IPS-11a (cell line): Measurements from ENCODE around the gene SYNGR1.
"Not testable (repeated sequence)": the region's sequence is repeated elsewhere in the genome, so short reads cannot be mapped to it uniquely, and the experiment has no call there.

Experiments used
- H3K4me3 ChIP-seq: one replicate; pipeline ENCODE4 v1.5.1; 2013; ENCODE audit warnings: low read depth, low read length, control low read depth

SYNGR1 gene

DNA sequence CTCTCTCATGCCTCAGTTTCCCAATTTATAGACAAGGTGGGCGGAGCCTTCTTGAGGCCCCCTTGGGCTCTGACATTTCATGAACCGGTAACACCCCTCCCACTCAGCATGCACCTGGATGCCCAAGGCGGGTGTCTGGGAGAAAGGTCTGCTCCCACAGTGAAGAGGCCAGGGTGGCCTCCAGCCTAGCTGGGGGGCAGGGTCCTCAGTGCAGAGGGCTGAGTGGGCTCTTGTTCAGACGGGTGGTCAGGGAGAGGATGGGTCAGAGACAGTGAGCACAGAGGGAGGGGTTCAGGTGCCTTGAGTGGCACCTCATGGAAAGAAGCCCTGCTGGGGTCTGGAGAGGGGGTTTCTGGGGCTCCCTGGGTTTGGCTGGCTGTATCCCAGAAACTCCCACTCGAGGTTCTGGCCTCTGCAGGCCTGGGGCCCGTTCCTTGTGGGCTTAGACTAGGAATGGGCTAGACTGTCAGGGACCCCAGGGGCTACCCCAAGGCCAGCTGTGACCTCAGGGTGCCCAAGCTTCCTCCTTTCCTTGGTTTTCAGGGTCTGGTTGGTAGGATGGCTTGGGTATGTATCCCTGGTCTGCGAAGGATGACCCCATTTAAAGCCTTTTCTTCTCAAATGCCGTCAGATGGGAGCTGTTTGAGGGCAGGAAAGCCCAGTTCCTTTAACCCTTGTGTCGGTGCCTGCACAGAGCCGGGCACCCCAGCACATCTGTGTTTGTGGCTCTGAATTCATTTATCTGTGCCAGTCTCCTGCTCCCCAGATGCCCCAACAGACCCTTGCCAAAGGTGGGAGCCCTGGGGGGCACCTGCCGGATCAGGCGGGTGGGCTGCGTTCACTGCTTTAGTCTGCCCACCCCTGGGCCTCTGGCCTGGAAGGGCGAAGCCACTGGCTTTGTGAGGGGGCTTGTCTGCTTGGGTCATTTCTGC lies 1.2 kb downstream of the SYNGR1 start:
- peak overlapping the region; percentile 57 for H3K4me3 ChIP-seq

DNA sequence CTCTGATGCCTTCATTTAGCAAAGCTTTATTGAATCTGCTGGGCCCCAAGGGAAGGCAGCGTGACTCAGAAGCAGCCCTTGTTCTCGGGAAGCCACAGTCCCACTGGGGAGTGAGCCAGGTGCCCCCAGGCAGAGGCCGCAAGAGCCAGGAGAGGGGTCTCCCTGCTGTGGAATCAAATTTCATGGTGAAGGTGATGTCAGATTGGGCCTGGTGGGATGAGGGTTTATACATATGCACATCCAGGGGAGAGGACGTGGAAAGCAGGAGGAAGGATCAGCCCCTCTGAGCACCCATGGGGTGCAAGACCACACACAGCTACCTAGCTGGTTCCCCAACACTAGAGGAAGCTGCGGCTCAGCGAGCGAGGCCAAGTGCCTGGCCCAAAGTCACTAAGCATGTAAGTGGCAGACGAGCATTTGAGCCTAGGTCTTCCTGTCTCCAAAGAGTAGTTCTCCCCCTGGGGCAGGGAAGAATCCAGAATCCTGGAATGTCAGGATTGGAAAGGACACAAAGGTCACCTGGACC lies 2.0 kb downstream of the SYNGR1 start:
- H3K4me3 ChIP-seq = no peak overlapping the region

DNA sequence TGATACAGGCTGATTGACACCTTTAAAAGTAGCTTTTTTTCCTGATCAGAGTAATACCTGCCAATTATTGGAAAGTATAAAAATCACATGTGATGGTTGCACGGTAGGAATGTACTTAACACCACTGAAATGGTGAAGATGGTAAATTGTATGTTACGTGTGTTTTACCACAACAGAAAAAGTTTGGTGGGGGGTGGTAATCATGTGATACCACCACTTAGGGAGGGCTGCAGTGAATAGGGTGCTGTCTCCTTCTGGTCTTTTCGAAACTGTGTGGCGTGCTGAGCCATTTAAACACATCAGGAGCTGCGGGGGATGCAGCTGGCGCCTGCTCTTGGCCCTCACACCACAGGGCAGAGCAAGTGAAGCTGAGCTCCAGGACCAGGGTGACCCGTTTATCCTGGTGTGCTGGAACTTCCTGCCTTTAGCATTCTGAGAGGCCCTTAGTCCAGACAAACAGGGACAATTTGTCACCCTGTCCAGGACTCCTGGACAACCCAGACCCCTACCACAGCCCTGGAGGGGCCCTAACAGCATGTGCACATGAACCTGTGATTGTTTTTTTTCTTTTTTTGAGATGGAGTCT lies 2.6 kb downstream of the SYNGR1 start:
- no peak overlapping the region for H3K4me3 ChIP-seq

DNA sequence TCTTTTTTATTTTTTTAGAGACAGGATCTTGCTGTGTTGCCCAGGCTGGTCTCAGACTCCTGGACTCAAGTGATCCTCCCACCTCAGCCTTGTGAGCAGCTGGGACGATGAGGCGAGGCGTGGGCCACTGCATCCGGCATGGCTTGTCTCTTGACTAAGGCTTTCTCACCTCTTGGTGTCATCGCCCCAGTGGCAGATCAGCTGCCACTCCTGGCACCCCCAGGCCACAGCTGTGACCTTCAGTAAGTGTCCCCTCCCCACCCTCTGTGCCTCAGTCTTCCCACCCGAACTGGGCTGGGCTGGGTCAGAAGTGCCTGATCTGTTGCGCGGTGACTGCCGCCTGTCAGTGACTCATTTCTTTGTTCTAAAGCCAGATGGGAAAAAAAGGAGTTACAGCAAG lies 3.6 kb downstream of the SYNGR1 start:
- H3K4me3 ChIP-seq = no peak overlapping the region

DNA sequence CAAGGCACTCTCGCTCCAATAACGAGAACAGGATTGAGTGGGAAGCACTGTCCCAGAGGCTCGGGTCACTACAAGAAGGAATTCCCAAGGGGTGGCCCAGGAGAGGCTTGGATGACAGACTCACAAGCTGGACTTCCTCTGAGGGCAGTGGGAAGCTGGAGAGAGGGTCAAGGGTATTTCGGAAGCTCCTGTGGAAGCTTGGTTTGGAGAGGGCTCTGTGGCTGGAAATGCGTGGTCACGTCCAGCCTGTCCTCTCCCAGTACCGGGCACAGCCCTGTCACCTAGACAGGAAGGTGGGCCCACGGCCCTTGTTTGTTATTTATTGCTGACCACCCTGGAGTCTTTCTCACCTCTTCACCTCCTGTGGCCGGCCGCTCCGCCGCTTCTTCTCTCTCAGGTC lies 5.3 kb downstream of the SYNGR1 start:
- no peak overlapping the region for H3K4me3 ChIP-seq

DNA sequence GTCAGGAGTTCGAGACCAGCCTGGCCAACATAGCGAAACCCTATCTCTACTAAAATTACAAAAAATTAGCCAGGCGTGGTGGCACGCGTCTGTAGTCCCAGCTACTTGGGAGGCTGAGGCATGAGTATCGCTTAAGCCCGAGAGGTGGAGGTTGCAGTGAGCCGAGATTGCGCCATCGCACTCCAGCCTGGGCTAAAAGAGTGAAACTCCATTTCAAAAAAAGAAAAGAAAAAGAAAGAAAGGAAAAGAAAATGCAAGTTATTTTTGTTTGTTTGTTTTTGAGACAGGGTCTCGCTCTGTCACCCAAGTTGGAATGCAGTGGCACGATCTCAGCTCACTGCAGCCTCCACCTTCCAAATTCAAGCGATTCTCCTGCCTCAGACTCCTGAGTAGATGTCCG lies 6.0 kb downstream of the SYNGR1 start:
- H3K4me3 ChIP-seq = not testable (repeated sequence)

DNA sequence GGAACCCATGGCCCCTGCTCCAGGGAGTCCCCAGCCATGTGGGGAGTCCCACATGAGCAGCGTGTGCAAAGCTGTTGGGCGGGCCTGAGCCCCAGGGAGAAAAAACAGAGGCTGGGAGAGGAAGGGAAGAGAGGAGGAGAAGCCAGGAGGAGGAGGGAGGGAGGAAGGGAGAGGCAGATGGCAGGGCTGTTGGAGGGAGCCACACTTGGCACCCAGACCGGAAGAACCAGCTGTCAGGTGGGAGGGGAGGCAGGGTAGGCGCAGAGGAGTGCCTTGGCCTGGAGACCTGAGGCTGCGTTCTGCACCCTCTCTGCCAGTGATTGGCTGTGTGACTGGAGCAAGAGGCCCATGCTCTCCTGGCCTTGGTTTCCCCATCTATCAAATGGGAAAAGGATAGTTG lies 6.7 kb downstream of the SYNGR1 start:
- H3K4me3 ChIP-seq = no peak overlapping the region

DNA sequence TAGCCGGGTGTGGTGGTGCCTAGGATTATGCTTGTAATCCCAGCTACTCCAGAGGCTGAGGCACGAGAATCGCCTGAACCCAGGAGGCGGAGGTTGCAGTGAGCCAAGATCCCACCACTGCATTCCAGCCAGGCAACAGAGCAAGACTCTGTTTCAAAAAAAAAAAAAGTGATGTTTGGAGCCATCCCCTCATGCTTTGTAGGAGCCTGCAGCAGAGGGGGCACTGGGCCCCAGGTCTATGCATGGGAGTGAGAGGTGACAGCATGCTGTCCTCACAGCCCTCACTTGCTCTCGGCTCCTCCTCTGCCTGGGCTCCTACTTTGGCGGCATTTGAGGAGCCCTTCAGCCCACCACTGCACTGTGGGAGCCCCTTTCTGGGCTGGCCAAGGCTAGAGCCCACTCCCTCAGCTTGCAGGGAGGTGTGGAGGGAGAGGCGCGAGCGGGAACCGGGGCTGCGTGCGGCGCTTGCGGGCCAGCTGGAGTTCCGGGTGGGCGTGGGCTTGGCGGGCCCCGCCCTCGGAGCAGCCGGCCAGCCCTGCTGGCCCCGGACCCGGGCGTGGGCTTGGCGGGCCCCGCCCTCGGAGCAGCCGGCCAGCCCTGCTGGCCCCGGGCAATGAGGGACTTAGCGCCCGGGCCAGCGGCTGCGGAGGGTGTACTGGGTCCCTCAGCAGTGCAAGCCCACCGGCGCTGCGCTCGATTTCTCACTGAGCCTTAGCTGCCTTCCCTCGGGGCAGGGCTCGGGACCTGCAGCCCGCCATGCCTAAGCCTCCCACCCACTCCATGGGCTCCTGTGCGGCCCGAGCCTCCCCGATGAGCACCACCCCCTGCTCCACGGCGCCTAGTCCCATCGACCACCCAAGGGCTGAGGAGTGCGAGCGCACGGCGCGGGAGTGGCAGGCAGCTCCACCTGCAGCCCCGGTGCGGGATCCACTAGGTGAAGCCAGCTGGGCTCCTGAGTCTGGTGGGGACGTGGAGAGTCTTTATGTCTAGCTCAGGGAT lies 7.6 kb downstream of the SYNGR1 start:
- not testable (repeated sequence) for H3K4me3 ChIP-seq

DNA sequence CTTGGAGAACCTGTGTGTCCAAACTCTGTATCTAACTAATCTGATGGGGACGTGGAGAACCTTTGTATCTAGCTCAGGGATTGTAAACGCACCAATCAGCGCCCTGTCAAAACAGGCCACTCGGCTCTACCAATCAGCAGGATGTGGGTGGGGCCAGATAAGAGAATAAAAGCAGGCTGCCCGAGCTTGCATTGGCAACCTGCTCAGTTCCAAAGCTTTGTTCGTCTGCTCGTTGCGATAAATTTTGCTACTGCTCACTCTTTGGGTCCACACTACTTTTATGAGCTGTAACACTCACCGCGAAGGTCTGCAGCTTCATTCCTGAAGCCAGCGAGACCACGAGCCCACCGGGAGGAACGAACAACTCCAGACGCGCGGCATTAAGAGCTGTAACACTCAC lies 8.4 kb downstream of the SYNGR1 start:
- H3K4me3 ChIP-seq = not testable (repeated sequence)

DNA sequence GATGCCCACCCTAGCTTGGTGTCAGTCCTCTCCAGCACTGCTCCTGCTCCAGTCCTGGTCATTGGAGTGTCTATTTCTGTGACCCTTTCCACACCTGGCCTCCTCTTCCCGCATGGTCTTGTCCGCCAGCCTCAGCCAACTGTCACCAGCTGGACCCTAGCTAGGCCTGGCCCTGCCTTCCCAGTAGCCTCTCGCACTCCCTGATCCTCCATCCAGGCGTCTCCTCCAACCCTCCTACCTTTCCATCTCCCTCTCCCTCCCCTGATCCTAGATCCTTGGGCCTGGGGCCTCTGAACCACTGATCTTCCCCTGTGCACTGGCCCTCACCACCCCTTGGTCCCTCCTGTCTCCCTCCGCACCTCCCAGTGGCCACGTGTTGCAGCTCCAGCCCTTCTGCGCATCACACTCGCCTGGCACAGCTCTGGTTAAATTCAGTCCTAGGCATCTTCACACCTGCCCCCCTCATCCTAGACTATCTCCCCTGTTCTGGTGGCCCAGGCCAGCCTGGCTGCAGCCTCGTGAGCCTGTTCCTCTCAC lies 9.9 kb downstream of the SYNGR1 start:
- H3K4me3 ChIP-seq = no peak overlapping the region

DNA sequence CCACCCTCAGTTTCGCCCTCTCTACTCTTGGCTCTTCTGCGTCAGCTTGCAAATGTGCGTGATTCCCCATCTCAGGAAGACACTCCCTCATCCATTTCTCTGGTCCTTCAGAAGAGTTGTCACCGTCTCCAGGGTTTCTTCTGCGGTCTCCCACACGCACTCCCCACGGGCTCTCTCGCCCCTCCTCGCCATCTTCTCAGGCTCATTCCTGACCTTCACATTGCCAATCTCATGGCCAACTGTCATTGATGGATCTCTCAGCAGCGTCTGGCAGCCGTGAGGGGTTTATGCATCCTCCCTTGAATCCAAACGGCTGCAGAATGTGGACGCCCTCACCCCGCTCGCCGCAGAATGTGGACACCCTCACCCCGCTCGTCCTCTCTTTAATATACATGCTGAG lies 10.5 kb downstream of the SYNGR1 start:
- no peak overlapping the region for H3K4me3 ChIP-seq

DNA sequence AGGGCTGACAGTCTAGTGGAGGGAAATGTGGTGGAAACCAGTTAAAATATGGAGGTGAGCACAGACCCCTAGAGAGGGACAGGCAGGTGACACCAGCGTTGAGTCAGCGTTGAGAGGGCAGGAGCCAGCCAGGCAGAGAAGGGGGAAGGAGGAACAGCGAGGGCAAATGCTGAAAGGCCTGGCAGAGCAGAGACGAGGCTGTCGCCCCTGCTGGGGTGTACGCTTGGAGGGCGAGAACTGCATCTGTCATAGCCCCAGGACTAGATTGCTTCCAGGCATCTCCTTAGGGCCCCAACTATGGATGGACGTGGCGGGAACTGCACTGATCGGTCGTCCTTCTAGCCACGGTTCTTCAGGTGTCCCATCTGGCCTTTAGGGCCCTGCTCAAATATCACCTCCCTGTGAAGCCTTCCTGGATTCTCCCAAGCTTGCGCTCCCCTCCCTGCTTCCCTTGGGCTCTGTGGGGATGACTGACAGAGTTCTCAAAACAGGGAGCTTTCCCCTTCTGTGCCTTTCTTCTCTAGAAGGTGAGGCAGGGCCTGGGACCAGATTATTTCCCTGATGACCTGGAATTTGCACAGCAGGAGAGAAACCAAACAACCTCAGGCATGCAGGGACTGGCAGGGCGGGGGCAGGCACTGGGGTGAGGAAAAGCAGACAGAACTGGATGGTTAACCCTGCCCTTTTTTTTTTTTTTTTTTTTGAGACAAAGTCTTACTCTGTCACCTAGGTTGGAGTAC lies 11.1 kb downstream of the SYNGR1 start:
- no peak overlapping the region for H3K4me3 ChIP-seq

DNA sequence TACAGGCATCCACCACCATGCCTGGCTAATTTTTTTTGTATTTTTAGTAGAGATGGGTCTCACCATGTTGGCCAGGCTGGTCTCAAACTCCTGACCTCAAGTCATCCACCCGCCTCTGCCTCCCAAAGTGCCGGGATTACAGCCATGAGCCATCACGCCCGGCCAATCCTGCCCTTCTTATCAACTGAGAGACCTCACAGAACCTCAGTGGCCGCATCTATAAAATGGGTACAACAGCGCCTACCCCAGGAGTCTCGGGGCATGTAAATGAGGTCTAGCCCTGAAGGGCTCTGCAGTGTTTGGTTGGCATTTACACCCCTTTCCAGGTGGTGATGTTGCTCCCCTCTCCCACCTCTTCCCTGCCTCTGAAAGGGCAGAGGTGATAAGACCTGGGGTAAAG lies 11.7 kb downstream of the SYNGR1 start:
- no peak overlapping the region for H3K4me3 ChIP-seq

DNA sequence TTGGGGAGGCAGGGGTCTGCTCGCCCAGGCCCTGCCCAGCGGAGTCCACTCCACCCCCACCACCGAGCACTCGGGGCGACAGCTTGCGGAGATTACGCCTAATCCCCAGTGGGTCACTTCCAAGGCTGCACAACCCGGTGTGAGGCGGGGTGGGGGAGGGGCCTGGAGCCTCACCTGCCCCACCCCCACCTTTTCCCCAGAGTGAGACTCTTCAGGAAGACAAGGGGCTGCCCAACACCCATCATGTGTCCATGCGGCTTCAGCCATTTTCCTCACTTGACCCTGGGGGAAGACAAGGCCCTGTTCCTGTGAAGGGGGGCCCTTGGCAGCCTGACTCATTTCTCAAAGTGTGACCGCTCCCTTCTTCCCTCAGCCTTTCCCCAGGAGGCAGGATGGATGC lies 12.5 kb downstream of the SYNGR1 start:
- no peak overlapping the region for H3K4me3 ChIP-seq

DNA sequence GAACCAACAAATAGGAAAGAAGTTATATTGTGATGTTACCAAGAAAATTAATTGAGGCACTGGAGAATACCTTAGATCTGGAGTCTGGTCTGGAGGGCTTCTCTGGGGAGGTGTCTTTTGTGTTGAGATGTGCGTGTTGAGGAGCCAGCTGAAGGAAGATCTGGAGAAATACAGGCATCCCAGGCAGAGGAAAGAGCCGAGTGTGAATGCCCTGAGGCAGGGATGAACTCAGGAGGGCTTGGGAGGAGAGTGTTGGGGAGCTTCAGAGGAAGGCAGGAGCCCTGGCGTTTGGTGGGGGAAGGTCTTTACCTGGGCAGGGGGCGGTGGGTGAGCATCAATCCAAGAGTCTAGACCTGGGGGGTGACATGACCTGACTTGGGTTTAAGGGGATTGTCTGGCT lies 13.1 kb downstream of the SYNGR1 start:
- H3K4me3 ChIP-seq = no peak overlapping the region

DNA sequence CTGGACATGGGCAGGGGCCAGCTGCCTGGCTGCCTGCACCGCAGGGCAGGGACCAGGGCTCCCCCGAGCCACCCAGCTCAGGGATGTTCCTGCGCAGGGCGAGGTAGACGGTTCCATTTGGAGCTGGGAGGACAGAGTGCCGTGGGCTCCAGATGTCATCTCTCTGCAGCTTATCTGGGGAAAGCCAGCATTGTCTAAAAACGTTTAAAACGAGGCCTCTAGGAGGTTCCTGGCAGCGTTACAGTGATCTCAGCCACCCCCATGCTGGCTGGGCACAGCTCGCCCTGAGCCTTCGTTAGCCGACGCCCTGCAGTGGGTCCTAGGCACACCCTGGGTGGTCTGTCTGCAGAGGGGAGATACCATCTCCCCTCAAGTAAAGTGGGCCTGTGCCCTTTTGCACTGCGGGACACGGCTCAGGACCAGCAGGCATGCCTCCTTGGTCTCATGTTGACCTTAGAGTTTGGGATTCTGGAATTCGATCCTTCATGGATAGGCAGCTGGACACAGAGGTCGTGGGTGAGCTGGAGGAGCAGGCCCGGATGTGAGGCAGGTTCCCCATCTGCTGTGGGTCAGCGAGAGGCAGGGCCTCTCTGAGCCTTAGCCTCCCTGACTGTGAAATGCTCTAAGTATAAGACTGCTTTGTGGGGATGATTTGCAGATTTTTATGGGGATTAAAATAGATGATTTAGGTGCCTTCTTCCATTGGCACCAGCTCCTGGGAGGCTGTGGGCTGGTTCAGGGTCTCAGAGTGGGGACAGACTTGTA lies 14.1 kb downstream of the SYNGR1 start:
- H3K4me3 ChIP-seq = no peak overlapping the region

DNA sequence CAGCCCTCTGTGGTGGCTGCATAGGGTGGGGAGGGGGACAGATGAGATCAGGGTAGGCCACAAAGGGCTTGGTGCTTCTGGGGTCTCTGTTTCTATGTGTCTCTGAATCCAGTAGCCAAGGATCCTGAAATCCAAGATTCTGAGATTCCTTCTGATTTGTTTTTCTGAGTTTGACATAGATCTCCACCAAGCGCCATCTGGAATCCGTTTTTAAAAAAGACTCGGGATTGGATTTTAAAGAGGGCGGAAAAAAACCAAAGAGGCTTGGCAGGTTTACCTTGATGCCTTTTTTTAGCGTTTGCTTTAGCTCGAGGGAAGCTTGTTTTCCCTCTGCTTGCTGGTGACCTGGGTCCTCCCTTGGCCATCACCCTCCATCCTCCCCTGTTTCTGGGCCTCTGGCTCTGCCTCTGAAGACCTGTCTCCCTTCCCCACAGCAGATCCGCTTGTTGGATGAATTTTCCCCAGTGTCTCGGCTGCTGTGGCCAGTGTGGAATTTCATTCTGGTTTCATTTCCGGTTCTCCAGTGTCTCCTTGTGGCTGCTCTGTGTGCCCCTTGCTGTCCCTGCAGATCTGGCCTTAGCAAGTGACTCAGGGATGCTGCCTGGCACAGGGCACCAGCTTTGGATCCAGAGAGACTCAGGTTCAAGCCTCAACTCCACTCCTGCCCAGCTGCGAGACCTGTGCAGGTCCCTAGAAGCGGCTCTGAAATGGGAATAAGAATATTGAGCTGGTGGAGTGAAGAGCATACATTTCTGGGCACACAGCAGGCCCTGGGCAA lies 15.1 kb downstream of the SYNGR1 start:
- H3K4me3 ChIP-seq = no peak overlapping the region

DNA sequence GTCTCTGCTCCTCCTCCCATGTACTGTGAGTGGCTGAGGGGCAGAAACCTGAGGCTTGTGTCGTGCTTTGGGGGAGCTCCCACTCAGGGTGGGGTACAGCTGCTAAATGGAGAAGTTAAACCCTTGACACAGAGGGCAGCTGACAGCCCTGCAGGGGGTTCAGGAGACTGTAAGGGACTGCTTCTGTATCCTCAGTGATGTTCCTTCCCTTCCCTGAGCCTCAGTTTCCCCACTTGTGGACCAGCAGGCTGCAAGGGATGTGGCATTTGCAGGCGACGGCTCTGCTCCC lies 15.6 kb downstream of the SYNGR1 start:
- no peak overlapping the region for H3K4me3 ChIP-seq

DNA sequence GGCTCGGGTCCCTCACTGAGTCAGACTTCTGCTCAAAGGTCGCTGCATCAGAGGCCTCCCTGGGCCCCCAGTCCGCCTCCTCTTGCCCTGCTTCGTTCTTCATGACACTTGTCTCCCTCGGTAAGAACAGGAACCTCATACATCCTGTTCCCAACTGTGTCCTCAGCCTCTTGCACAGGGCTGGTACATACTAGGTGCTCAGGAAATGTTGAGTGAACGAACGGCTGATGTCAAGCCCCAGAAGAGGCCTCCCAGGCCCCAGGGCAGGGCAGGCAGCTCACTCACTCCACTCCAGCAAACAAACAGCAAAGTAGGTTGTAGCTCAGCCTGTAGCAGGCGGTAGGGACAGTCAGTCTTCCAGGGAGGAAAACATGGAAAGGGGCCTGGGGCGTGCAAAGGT lies 17.2 kb downstream of the SYNGR1 start:
- no peak overlapping the region for H3K4me3 ChIP-seq
